Mesenchymal stem cell (in vitro differentiated cells and primary cell): Measurements from ENCODE around the gene POU4F1.

ENCODE experiments used
- DNase-seq: peaks from one replicate; pipeline ENCODE4 v3.0.0-alpha.2; 2013
- H2AFZ ChIP-seq: one replicate; pipeline ENCODE4 v1.6.1; 2013; ENCODE audit warnings: low read depth, mild to moderate bottlenecking, control low read depth, inconsistent platforms, low read length, moderate library complexity
- H2AK5ac ChIP-seq: 2 replicates; pipeline ENCODE4 v1.6.1; 2013; ENCODE audit warnings: low read length, moderate library complexity, mild to moderate bottlenecking, inconsistent platforms; ENCODE audit not compliant: severe bottlenecking
- H2BK120ac ChIP-seq: one replicate; pipeline ENCODE4 v1.6.1; 2013; ENCODE audit warnings: low read depth, mild to moderate bottlenecking, inconsistent platforms, low read length, moderate library complexity
- H2BK12ac ChIP-seq, 2 experiments: one replicate each; pipeline ENCODE4 v1.6.1; 2013; ENCODE audit warnings: inconsistent platforms in 2 of 2, low read length in 2 of 2, mild to moderate bottlenecking in 2 of 2, moderate library complexity in 2 of 2, control low read depth in 1 of 2
- H2BK15ac ChIP-seq: one replicate; pipeline ENCODE4 v1.6.1; 2013; ENCODE audit warnings: mild to moderate bottlenecking, low read depth, inconsistent platforms; ENCODE audit not compliant: poor library complexity, severe bottlenecking
- H2BK5ac ChIP-seq: 2 replicates; pipeline ENCODE4 v1.6.1; 2013; ENCODE audit warnings: low read depth, mild to moderate bottlenecking, low read length, control low read depth, inconsistent platforms; ENCODE audit not compliant: poor library complexity, severe bottlenecking
- H3K14ac ChIP-seq, 2 experiments: one replicate each; pipeline ENCODE4 v1.6.1; 2013; ENCODE audit warnings: inconsistent platforms in 2 of 2, low read length in 2 of 2, control low read depth in 1 of 2, mild to moderate bottlenecking in 1 of 2, moderate library complexity in 1 of 2
- H3K18ac ChIP-seq, 2 experiments: one replicate each; pipeline ENCODE4 v1.6.1; 2013; ENCODE audit warnings: inconsistent platforms in 2 of 2, low read length in 2 of 2, control low read depth in 1 of 2, low read depth in 1 of 2, mild to moderate bottlenecking in 1 of 2
- H3K23ac ChIP-seq, 2 experiments: one replicate each; pipeline ENCODE4 v1.6.1; 2013; ENCODE audit warnings: inconsistent platforms in 2 of 2, low read length in 2 of 2, mild to moderate bottlenecking in 2 of 2, moderate library complexity in 2 of 2, control low read depth in 1 of 2
- H3K27ac ChIP-seq: 2 replicates; pipeline ENCODE4 v1.5.1; 2013; ENCODE audit warnings: mild to moderate bottlenecking, moderate library complexity, low read length, control low read depth, inconsistent platforms; ENCODE audit not compliant: poor library complexity, severe bottlenecking
- H3K27me3 ChIP-seq, 2 experiments: 2 replicates each; pipeline versions ENCODE4 v1.6.1 to v1.7.0; 2013; ENCODE audit warnings: low read length in 2 of 2, mild to moderate bottlenecking in 2 of 2, moderate library complexity in 2 of 2, control low read depth in 1 of 2, inconsistent platforms in 1 of 2; ENCODE audit not compliant: control insufficient read depth in 1 of 2, insufficient read depth in 1 of 2
- H3K36me3 ChIP-seq, 2 experiments: 2 replicates each; pipeline versions ENCODE4 v1.6.1 to v1.7.0; 2013; ENCODE audit warnings: low read length in 2 of 2, control low read depth in 1 of 2, inconsistent platforms in 1 of 2, low read depth in 1 of 2, mild to moderate bottlenecking in 1 of 2; ENCODE audit not compliant: insufficient read depth in 2 of 2, control insufficient read depth in 1 of 2
- H3K4ac ChIP-seq, 2 experiments: one replicate each; pipeline ENCODE4 v1.6.1; 2013; ENCODE audit warnings: inconsistent platforms in 2 of 2, low read length in 2 of 2, mild to moderate bottlenecking in 2 of 2, moderate library complexity in 2 of 2, control low read depth in 1 of 2, low read depth in 1 of 2
- H3K4me1 ChIP-seq: 2 replicates; pipeline ENCODE4 v1.6.1; 2013; ENCODE audit warnings: low read depth, low read length, control low read depth; ENCODE audit not compliant: control insufficient read depth, insufficient read depth
- H3K4me2 ChIP-seq: 2 replicates; pipeline ENCODE4 v1.6.1; 2013; ENCODE audit warnings: low read length, mild to moderate bottlenecking, inconsistent platforms; ENCODE audit not compliant: poor library complexity, severe bottlenecking
- H3K4me3 ChIP-seq, 2 experiments: 2 replicates each; pipeline versions ENCODE4 v1.5.1 to v1.7.0; 2013; ENCODE audit warnings: low read length in 2 of 2, mild to moderate bottlenecking in 2 of 2, control low read depth in 1 of 2, low read depth in 1 of 2; ENCODE audit not compliant: insufficient read depth in 1 of 2
- H3K79me1 ChIP-seq: replicated peaks from 2 replicates; pipeline ENCODE4 v1.6.1; 2013; ENCODE audit warnings: mild to moderate bottlenecking, control low read depth, low read length, inconsistent platforms; ENCODE audit not compliant: poor library complexity, severe bottlenecking
- H3K9ac ChIP-seq: 2 replicates; pipeline ENCODE4 v1.7.0; 2013; ENCODE audit warnings: mild to moderate bottlenecking, low read length, moderate library complexity
- H3K9me3 ChIP-seq: 2 replicates; pipeline ENCODE4 v1.7.0; 2013; ENCODE audit warnings: mild to moderate bottlenecking, low read length; ENCODE audit not compliant: control insufficient read depth
- H4K8ac ChIP-seq: one replicate; pipeline ENCODE4 v1.6.1; 2013; ENCODE audit warnings: inconsistent platforms, mild to moderate bottlenecking, low read length, moderate library complexity
- H4K91ac ChIP-seq: one replicate; pipeline ENCODE4 v1.6.1; 2013; ENCODE audit warnings: mild to moderate bottlenecking, low read length, inconsistent platforms
- WGBS: methylation state at CpG from one replicate; pipeline ENCODE4 v1.1.7; 2013; ENCODE audit warnings: mixed read lengths; 5-methylcytosine and 5-hydroxymethylcytosine counted together

Gene POU4F1

GRCh38 chr13:78631077-78631476 lies 27.7 kb upstream of the POU4F1 start:
- H3K4me3 ChIP-seq = no peak overlapping the region

GRCh38 chr13:78630511-78630910 lies 27.2 kb upstream of the POU4F1 start:
- Histone ChIP-seq H3K36me3 (peaks cover 0 to 77% of the 10 kb centered on the region in 2 experiments), H3K18ac (no peak overlapping the region), H2BK12ac (no peak overlapping the region), H3K4me1 (peaks cover under 1% of the 10 kb centered on the region), H3K9ac (no peak overlapping the region), H3K4ac (no peak overlapping the region), H3K4me3 (no peak overlapping the region), H2BK15ac (no peak overlapping the region), H3K23ac (no peak overlapping the region), H3K79me1 (peaks cover 17% of the 10 kb centered on the region), H4K91ac (no peak overlapping the region), H3K27ac (no peak overlapping the region), H3K14ac (no peak overlapping the region), H2BK120ac (no peak overlapping the region), H2AK5ac (no peak overlapping the region), H2BK5ac (no peak overlapping the region), H3K4me2 (no peak overlapping the region), H4K8ac (no peak overlapping the region), H3K27me3 (no peaks in the 10 kb centered on the region), H3K9me3 (no peaks in the 10 kb centered on the region), H2AFZ (no peak overlapping the region)
- DNase-seq = no peak
- WGBS = 90% methylated on average over 1 of the region's 1 CpG

More at GRCh38 chr13:78631077-78631476, 27.7 kb upstream of the POU4F1 start:
- Histone ChIP-seq H3K14ac (no peak overlapping the region), H2BK120ac (no peak overlapping the region), H3K36me3 (peaks cover 0 to 73% of the 10 kb centered on the region in 2 experiments), H2BK15ac (no peak overlapping the region), H3K23ac (no peak overlapping the region), H3K4me2 (no peak overlapping the region), H3K18ac (no peak overlapping the region), H3K27me3 (no peaks in the 10 kb centered on the region), H3K79me1 (peaks cover 15% of the 10 kb centered on the region), H2AK5ac (no peak overlapping the region), H3K4me1 (no peaks in the 10 kb centered on the region), H4K8ac (no peak overlapping the region), H2BK12ac (no peak overlapping the region), H2BK5ac (no peak overlapping the region), H4K91ac (no peak overlapping the region), H3K4ac (no peak overlapping the region), H3K27ac (no peak overlapping the region), H3K9me3 (no peaks in the 10 kb centered on the region), H3K9ac (no peak overlapping the region), H2AFZ (no peak overlapping the region)
- WGBS = no CpG with 5 or more reads among the region's 1 CpG
- no peak for DNase-seq

- Histone ChIP-seq H3K4me3 (no peak overlapping the region), H2BK15ac (no peak overlapping the region), H3K4me2 (no peak overlapping the region), H4K91ac (no peak overlapping the region), H3K36me3 (peaks cover 0 to 50% of the 10 kb centered on the region in 2 experiments), H3K4ac (no peak overlapping the region), H2BK5ac (no peak overlapping the region), H3K9me3 (no peaks in the 10 kb centered on the region), H2AFZ (no peak overlapping the region), H3K79me1 (peaks cover 10% of the 10 kb centered on the region), H3K14ac (no peak overlapping the region), H3K27me3 (no peaks in the 10 kb centered on the region), H2BK120ac (no peak overlapping the region), H4K8ac (no peak overlapping the region), H3K9ac (no peak overlapping the region), H3K18ac (no peak overlapping the region), H2AK5ac (no peak overlapping the region), H3K4me1 (peaks cover 6% of the 10 kb centered on the region), H3K23ac (no peak overlapping the region), H2BK12ac (no peak overlapping the region), H3K27ac (no peak overlapping the region)
- DNase-seq = no peak
- WGBS = 100% methylated on average over 1 of the region's 2 CpGs
Measured at GRCh38 chr13:78625384-78625783, 22.0 kb upstream of the POU4F1 start.

GRCh38 chr13:78623132-78623531 lies 19.8 kb upstream of the POU4F1 start:
- peaks cover 0 to 35% of the 10 kb centered on the region in 2 experiments for H3K36me3 ChIP-seq
- no peak overlapping the region for H4K8ac ChIP-seq
- H2BK5ac ChIP-seq = no peak overlapping the region
- no peaks in the 10 kb centered on the region for H3K9me3 ChIP-seq
- no peak overlapping the region for H2BK12ac ChIP-seq
- no peak overlapping the region for H3K9ac ChIP-seq
- no peak for DNase-seq
- H2BK15ac ChIP-seq = no peak overlapping the region
- H4K91ac ChIP-seq = no peak overlapping the region
- no peak overlapping the region for H3K4me3 ChIP-seq
- H2AK5ac ChIP-seq = no peak overlapping the region
- H2AFZ ChIP-seq = no peak overlapping the region
- H3K4me2 ChIP-seq = no peak overlapping the region
- no peak overlapping the region for H3K27ac ChIP-seq
- no peak overlapping the region for H2BK120ac ChIP-seq
- no peaks in the 10 kb centered on the region for H3K27me3 ChIP-seq
- H3K18ac ChIP-seq = no peak overlapping the region
- no CpG with 5 or more reads among the region's 3 CpGs for WGBS
- peaks cover 10% of the 10 kb centered on the region for H3K79me1 ChIP-seq
- no peak overlapping the region for H3K23ac ChIP-seq
- no peak overlapping the region for H3K14ac ChIP-seq
- peaks cover 6% of the 10 kb centered on the region for H3K4me1 ChIP-seq
- no peak overlapping the region for H3K4ac ChIP-seq
